ENCODE results near the gene HSD17B1. TPM values are rescaled to one million over a fixed set of nuclear protein-coding genes. Genes with fewer than 3 reads are reported as not detected.

HSD17B1 gene
- total RNA-seq, 1 experiment from 2014 or later = 1.5 TPM

DNA sequence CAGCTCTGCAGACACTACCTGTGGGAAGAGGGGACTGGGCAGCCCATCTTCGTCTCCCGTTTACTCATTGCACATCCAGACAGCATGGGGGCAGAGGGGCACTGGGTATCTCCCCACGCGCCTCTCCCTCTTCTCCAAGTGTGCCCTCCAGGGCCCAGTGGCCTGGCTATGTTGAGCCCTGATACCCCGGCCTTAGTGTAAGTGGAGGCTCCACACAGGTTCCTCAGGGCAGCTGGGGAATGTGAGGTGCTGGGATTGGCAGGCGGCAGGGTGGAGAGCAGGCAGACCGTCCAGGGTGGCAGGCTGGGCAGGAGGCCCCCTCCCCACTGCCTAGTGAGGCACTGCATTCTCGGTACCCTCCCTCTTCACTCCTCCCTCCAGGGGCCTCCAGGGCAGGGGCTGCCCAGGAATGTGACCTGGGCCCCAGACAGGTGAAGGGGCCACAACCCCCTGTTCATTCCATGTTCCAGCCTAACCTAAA lies 29.9 kb upstream of the HSD17B1 start:
- Histone ChIP-seq H3K23me2 (ENCODE audit: insufficient read length, low read depth, low read length, poor library complexity, severe bottlenecking) (no peaks in the 10 kb centered on the region), H3K14ac (ENCODE audit: insufficient read depth, low read length) (no peak overlapping the region), H2BK20ac (ENCODE audit: low read depth, low read length, poor library complexity, severe bottlenecking) (no peak overlapping the region), H3K79me2 (ENCODE audit: insufficient read depth, low read length) (no peaks in the 10 kb centered on the region), H2AK5ac (ENCODE audit: insufficient read length, low read length) (no peak overlapping the region), H4K8ac (replicated peaks; ENCODE audit: insufficient read length, low read depth, low read length) (no peak overlapping the region), H3K9me3 (ENCODE audit: control insufficient read depth, low read depth, low read length) (no peaks in the 10 kb centered on the region), H3K4me2 (ENCODE audit: insufficient read depth, insufficient read length, low read length) (no peak overlapping the region), H3T11ph (ENCODE audit: low read length) (no peak overlapping the region), H2BK15ac (ENCODE audit: low read depth, low read length) (no peak overlapping the region), H3K4ac (ENCODE audit: low read depth, low read length) (no peak overlapping the region), H2AFZ (ENCODE audit: low read length) (no peak overlapping the region), H3K23ac (ENCODE audit: insufficient read length, low read depth, low read length) (no peak overlapping the region), H3K9ac (ENCODE audit: extremely low read depth, insufficient read length, low read length) (no peak overlapping the region), H3K27ac (ENCODE audit: insufficient read length, low read depth, low read length) (no peak overlapping the region), H2BK5ac (ENCODE audit: insufficient read length, low read length) (no peak overlapping the region), H2BK12ac (ENCODE audit: insufficient read length, low read depth, low read length) (no peak overlapping the region), H2BK120ac (ENCODE audit: low read depth, low read length, poor library complexity, severe bottlenecking) (no peak overlapping the region), H3K56ac (ENCODE audit: insufficient read length, low read depth, low read length) (no peak overlapping the region), H4K91ac (ENCODE audit: insufficient read length, low read depth, low read length) (no peak overlapping the region), H4K5ac (ENCODE audit: insufficient read length, low read depth, low read length) (no peak overlapping the region), H4K20me1 (ENCODE audit: control insufficient read depth, insufficient read depth, insufficient read length) (no peaks in the 10 kb centered on the region), H3K18ac (ENCODE audit: insufficient read length, low read depth, low read length) (no peak overlapping the region), H3K79me1 (ENCODE audit: insufficient read depth, low read depth, low read length, poor library complexity, severe bottlenecking) (no peaks in the 10 kb centered on the region), H3K4me1 (ENCODE audit: insufficient read depth, low read length) (peaks cover 11% of the 10 kb centered on the region; the same call in 1 of the 2 replicates), H3K27me3 (ENCODE audit: insufficient read depth, low read length) (peaks cover 2% of the 10 kb centered on the region; the same call in 1 of the 2 replicates)
- TF ChIP-seq, protein P1, sequence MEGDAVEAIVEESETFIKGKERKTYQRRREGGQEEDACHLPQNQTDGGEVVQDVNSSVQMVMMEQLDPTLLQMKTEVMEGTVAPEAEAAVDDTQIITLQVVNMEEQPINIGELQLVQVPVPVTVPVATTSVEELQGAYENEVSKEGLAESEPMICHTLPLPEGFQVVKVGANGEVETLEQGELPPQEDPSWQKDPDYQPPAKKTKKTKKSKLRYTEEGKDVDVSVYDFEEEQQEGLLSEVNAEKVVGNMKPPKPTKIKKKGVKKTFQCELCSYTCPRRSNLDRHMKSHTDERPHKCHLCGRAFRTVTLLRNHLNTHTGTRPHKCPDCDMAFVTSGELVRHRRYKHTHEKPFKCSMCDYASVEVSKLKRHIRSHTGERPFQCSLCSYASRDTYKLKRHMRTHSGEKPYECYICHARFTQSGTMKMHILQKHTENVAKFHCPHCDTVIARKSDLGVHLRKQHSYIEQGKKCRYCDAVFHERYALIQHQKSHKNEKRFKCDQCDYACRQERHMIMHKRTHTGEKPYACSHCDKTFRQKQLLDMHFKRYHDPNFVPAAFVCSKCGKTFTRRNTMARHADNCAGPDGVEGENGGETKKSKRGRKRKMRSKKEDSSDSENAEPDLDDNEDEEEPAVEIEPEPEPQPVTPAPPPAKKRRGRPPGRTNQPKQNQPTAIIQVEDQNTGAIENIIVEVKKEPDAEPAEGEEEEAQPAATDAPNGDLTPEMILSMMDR (conservative IDR thresholded peaks at IDR 0.05) = no peak
- Mint-ChIP-seq H3K4me3 (no peak overlapping the region), H3K9me3 (no peaks in the 10 kb centered on the region), H3K27ac (0 out of 7 replicates have a peak overlapping the region, but pooled peaks of 1 of the 3 experiments have one; percentile 28), H3K4me1 (peaks cover 26 to 39% of the 10 kb centered on the region in 2 experiments), H3K27me3 (ENCODE audit: low read depth) (peaks cover 13% of the 10 kb centered on the region), H3K36me3 (ENCODE audit: insufficient read depth in 1 of 3, low read depth in 3 of 3) (peaks cover 0 to 27% (median 23%) of the 10 kb centered on the region in 3 experiments; a peak in 5 of 7 replicates)
- peak; percentile 22 for DNase-seq
- no CpG with 5 or more reads among the region's 8 CpGs for WGBS (ENCODE audit: extremely low coverage, insufficient read length, low lambda C conversion rate)
